HG03066 (cell line): ENCODE results near the gene SGCA.

Source experiments
- ATAC-seq: cut with Tn5 transposase; IDR thresholded peaks from one replicate; pipeline ENCODE4 v1.9.1; 2021; ENCODE audit warnings: low read depth; ENCODE audit not compliant: unreplicated experiment

Gene SGCA

DNA sequence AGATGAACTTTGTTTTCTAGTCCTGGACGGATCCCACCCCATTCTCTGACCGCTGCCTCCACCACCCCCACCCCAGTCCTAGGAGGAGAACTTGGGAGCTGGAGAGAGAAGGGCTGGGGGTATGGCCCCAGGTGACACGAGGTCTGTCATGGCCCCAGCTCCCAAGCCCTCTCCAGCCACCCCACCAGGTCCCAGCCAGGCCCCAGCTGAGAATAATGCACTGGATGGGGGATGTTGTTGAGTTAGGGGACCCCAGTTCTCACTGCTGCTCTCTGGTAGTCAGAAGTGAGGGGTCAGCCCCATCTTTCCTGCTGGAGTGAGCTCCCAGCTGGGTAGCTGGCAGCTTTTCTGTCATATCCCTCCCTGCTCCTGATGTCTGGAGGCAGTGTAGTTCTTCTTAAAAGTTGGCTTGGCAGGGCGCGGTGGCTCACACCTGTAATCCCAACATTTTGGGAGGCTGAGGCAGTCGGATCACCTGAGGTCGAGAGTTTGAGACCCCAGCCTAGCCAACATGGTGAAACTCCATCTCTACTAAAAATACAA is 40.2 kb downstream of the SGCA start:
- ATAC-seq: no peak

GRCh38 chr17:50206604-50207293 is 40.9 kb downstream of the SGCA start:
- ATAC-seq: no peak

GRCh38 chr17:50207315-50207714 is 41.5 kb downstream of the SGCA start:
- ATAC-seq: no peak

- ATAC-seq: no peak
Measured at GRCh38 chr17:50207792-50208567, 42.2 kb downstream of the SGCA start.

- no peak for ATAC-seq
Measured at GRCh38 chr17:50208611-50209061, 42.8 kb downstream of the SGCA start.

DNA sequence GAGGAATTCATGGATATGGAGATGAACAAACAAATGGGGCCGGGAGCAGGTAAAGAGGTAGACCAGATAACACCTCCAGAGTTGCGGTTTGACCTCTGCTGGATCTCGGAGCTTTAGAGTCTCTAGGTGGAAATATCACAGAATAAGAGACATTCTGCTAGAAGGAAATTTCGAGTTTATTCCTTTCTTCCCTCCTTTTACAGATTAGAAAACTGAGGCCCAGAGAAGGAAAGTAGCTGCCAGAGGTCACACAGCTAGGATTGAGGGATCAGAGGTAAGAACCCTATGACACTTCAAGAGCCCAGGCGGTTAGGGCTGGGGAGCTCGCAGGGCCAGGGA is 43.3 kb downstream of the SGCA start:
- ATAC-seq: no peak

DNA sequence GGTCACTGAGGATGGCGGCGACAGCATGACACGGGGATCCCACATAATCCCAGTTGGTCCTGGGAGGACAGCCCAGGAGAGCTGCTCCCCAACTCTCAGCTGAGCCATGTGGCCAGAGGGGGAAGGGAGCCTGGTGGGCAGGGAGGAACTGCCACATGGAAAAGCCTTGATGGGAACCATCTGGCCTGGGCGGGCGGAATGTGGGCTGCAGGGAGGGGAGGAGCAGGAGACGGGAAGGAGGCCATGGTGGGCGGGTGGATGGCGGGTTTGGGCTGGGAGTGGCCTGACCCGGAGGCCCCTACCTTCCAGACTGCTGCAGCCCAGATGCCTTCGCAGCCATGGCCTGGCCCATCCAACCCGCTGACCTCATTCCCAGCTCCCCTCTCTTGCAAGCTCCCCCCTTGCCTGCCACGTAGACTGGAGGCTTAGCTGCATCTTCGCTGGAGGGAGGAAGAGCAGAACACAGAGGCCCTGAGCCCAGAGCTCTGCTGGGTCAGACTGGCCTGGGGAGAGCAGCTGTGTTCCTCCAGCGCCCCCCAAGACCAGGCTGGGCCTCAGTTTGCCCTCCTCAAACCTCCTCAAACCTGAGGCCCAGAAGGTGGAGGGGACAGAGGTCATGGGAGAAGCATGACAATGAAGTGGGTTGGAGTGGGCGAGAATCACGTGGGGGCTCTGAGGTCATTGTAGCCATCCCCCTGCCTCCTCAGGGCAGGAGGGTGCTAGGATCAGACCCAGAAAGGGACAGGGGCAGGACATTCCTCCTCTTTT is 43.9 kb downstream of the SGCA start:
- no peak for ATAC-seq

- ATAC-seq: no peak
Measured at GRCh38 chr17:50210240-50211225, 44.7 kb downstream of the SGCA start.

GRCh38 chr17:50211249-50212120 is 45.7 kb downstream of the SGCA start:
- ATAC-seq: no peak

GRCh38 chr17:50212121-50212843 is 46.5 kb downstream of the SGCA start:
- no peak for ATAC-seq

- peak; percentile 96 for ATAC-seq
Measured at GRCh38 chr17:50213026-50214022, 47.5 kb downstream of the SGCA start.

- no peak for ATAC-seq
Measured at GRCh38 chr17:50214976-50215760, 49.4 kb downstream of the SGCA start.

DNA sequence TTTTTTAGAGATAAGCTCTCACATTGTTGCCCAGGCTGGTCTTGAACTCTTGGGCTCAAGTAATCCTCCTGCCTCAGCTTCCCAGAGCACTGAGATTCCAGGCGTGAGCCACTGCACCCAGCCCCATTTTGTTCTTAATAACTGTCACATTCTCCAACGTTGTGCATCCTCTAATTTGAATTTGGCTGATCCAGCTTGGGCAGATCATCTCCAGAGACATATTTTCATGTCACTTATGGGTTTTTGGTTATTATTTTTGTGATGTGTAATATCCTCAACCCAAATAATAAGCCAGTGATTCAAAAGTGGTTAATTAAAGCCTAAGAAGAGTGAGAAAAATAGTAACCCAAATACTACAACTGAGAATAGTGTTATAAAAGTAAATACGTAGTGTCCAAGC is 51.8 kb downstream of the SGCA start:
- no peak for ATAC-seq

- ATAC-seq: no peak
Measured at GRCh38 chr17:50218071-50218759, 52.4 kb downstream of the SGCA start.

DNA sequence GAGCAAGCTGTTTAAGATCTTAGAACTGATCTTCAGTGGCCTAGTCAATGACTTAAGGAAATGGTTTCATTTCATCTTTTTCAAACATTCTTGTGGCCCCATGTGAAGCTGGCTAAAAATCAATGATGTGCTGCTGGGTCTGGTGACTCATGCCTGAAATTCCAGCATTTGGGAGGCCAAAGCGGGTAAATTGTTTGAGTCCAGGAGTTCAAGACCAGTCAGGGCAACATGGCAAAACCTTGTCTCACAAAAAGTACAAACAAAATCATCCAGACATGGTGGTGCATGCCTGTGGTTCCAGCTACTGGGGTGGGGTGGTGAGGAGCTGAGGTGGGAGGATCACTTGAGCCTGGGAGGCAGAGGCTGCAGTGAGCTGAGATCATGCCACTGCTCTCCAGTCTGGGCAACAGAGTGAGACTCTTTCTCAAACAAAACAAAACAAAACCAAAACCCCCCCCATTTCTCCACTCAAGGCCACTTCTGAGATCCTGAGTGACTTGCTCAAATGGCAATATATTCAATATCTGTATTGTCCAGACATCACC is 53.0 kb downstream of the SGCA start:
- ATAC-seq: no peak

GRCh38 chr17:50219342-50219741 is 53.5 kb downstream of the SGCA start:
- no peak for ATAC-seq
